HG02588 (cell line): ENCODE data around the gene TNFRSF4.
"Not testable (repeated sequence)": the region's sequence is repeated elsewhere in the genome, so short reads cannot be mapped to it uniquely, and the experiment has no call there.

Source experiments
- ATAC-seq: cut with Tn5 transposase; IDR thresholded peaks from one replicate; pipeline ENCODE4 v1.9.1; 2021; ENCODE audit warnings: mild to moderate bottlenecking, moderate library complexity; ENCODE audit not compliant: unreplicated experiment

The TNFRSF4 gene

DNA sequence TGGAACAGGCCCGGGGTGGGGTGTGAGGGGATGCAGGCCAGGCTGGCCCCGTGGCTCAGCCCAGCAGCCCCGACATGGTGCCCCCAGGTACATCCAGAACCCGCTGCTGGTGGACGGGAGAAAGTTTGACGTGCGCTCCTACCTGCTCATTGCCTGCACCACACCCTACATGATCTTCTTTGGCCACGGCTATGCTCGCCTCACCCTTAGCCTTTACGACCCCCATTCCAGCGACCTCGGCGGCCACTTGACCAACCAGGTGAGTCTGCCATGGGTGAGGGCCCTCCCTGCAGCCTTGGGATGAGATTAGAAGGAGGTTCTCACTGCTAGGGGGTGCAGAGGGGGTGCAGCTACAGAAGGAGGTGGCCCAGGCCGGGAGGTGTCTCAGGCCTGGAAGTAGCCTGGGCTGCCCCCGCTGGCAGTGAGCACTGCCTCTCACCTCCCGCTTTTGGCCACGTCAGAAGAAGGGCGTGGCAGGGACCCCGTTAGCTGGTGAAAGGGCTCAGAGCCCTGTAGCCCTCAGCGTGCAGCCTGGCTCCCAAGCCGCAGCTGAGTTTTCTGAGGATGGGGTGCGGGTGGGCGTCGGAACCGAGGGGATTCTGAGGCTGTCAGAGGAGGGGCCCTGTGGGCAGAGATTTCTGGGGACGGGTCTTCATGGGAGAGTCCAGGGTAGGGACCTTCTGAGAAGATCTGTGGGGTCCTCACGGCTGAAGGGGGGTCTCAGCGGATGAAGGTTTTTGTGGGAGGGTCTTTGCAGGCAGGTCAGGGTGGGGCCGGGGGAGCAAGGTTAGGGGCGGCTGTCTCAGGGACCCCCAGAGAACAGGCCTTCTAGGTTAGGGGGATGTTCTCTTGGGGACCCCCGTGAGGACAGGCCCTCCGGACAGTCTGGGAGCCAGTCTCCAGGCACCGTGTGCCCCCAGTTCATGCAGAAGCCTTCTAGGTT, 29.8 kb downstream of the TNFRSF4 start:
- no peak for ATAC-seq

DNA sequence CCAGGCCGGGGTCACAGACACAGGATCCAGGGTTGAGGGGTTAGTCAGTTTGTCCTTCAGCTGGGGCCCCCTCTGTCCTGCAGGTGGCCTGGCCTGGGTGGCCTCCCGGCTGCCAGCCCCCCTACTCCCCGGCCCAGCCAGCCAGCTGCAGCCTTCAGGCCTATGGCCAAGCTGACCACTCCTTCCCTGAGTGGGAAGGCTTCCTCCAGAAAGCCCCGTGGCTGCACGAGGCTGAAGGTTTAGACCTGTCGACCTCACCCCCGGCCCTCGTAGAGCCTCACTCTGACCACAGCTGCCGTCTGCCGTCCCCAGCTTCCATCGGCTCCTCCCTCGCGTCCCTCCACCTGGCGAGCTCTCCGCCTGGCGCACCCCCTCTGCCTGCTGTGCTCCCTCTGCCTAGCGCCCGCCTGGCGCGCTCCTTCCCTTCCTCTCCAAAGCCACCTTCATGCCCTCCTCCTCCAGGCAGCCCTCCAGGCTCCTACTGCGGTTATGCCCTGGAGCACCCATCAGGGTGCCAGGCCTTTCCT, 30.7 kb downstream of the TNFRSF4 start:
- no peak for ATAC-seq

- no peak for ATAC-seq
Observed at GRCh38 chr1:1182491-1183220, 31.3 kb downstream of the TNFRSF4 start.

DNA sequence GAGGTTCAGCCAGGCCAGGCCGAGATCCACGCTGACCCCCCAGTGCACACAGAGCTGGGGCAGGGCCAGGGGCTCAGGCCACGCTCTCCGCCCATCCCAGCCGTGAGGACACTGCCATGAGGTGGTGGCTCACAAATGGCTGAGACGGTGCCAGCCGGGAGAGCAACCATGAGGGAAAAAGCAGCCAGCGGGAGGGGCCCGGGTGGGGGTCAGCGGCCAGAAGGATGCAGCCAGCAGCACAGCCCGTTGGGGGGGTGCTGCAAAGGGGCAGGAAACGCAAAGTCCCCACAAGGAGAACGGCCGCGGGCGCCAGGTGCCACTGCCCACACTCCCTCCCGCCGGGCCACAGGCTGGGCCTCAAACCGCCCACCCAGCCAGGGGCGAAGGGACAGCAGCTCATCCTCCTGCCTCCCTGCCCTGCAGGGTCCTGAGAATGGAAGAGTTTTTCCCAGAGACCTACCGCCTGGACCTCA, 32.0 kb downstream of the TNFRSF4 start:
- no peak for ATAC-seq

GRCh38 chr1:1181129-1181937, 32.6 kb downstream of the TNFRSF4 start:
- no peak for ATAC-seq

- no peak for ATAC-seq
Observed at GRCh38 chr1:1179983-1180861, 33.7 kb downstream of the TNFRSF4 start.

GRCh38 chr1:1179346-1179982, 34.5 kb downstream of the TNFRSF4 start:
- ATAC-seq: no peak

- ATAC-seq: no peak
Observed at GRCh38 chr1:1178794-1179331, 35.1 kb downstream of the TNFRSF4 start.

GRCh38 chr1:1177452-1178206, 36.3 kb downstream of the TNFRSF4 start:
- ATAC-seq: no peak

GRCh38 chr1:1176931-1177330, 37.0 kb downstream of the TNFRSF4 start:
- no peak for ATAC-seq

DNA sequence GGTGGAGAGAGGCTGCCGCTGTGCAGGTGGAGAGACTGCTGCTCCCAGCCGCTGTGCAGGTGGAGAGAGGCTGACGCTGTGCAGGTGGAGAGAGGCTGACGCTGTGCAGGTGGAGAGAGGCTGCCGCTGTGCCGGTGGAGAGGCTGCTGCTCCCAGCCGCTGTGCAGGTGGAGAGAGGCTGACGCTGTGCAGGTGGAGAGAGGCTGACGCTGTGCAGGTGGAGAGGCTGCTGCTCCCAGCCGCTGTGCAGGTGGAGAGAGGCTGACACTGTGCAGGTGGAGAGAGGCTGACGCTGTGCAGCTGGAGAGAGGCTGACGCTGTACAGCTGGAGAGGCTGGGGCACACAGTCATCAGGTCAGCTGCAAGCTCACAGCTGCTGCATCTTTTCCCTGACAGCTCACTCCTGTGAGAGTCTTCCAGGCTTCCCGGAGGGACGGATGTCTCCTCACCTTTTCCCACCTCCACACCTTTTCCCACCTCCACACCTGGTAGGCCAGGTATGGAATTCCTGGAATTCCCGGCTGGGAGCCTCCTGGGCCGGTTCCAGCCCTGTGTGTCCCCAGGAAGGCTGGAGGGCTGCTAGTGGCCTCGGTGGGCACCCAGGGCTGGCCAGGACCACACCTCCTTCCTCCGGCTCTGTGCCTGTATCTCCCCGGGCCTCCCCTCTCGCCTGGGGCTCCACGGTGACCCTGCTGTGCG, 37.7 kb downstream of the TNFRSF4 start:
- not testable (repeated sequence) for ATAC-seq

GRCh38 chr1:1175221-1176062, 38.5 kb downstream of the TNFRSF4 start:
- ATAC-seq: no peak

DNA sequence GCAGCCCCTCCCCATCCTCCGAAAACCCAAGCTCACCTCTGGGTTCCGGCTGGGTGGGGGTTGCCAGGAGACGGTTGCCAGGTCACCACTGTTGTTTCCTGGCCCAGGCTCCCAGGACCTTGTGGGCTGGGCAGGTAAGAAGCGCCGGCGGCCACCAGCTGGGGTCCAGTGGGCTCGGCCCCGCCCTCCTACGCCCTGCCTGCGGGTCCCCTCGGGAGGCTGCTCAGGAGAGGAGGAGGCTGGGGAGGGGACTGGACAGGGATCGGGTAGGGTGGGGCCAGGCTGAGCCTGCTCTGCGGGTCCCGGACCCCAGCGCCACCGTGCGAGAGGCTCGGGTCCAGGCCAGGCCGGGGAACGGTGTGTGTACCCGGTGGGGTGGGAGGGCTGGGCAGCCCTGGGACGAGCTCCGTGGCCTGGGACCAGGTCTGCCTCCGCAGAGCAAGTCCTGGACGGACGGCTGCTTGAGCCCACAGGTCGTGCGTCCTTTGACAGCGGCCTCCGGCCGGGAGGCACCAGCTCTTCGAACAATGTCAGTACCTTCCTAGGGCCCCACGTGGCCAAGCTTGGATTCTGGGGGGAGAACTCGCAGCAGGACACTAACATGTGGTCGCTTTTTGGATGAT, 40.0 kb downstream of the TNFRSF4 start, which contains the start of gene TTLL10:
TSS of gene TTLL10 (plus strand) at position 88 of the 623 bp plus-strand sequence. CDS start 5,336 bp downstream, outside the sequence.
- ATAC-seq: no peak

GRCh38 chr1:1173061-1173792, 40.7 kb downstream of the TNFRSF4 start:
- ATAC-seq: no peak

DNA sequence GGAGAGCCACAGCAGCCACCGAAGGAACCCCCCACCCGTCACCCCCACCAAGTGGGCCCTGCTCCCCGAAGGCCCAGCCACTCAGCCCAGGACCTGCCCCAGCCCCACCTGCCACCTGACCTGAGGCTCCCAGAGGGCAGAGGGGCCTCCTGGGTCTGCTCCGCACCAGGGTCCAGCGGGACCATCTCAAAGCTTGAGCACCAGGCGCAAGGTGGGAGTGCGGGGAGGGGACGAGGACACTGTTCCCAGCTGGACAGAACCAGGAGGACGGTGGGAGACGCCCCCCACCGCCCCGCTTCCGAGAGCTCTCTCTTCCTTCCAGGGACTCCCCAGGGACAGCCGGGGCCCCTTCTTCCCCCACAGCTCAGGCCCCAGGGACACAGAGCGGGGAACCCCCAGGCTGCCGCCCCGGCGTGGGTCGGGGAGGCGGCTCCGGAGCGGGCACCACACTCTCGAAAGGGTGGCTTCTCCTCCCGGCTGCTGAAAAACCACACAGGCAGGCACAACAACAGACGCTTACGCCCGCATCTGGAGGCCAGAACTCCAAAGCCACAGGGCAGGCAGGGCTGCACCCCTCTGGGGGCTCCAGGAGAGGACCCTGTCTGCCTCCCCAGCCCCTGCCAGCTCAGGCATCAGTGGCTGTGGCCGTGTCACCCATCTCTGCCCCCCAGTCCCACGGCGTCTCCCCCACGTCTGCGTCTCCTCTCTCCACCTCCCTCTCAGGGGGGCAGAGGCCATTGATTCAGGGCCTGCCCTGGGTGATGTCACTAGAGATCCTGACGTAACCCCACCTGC, 42.2 kb downstream of the TNFRSF4 start:
- ATAC-seq: no peak
